GM23338 (cell line): Measurements from ENCODE around the gene CPNE8. TPM values are rescaled to one million over a fixed set of nuclear protein-coding genes. Genes with fewer than 3 reads are reported as not detected.

ENCODE experiments used
- ATAC-seq: fragments of 200-7000 bp; cut with Tn5 transposase; 3 replicates; pipeline ENCODE4 v1.9.1; 2020
- DNase-seq: peaks from one replicate; pipeline ENCODE4 v3.0.0-alpha.2; 2015; ENCODE audit warnings: low spot score
- H2AFZ ChIP-seq: fragments of 200-600 bp; sonication (generic); 2 replicates; pipeline ENCODE4 v1.8.0; 2016; ENCODE audit warnings: antibody characterized with exemption, mild to moderate bottlenecking, moderate library complexity
- H3F3A ChIP-seq: fragments of 200-600 bp; sonication (generic); replicated peaks from 2 replicates; pipeline ENCODE4 v1.8.0; 2017; ENCODE audit warnings: antibody characterized with exemption, mixed run types, low read depth
- H3K27ac ChIP-seq: fragments of 200-600 bp; sonication (generic); 2 replicates; pipeline ENCODE4 v1.6.1; 2016; ENCODE audit warnings: low read depth
- H3K27me3 ChIP-seq: fragments of 200-600 bp; sonication (generic); 2 replicates; pipeline ENCODE4 v1.8.0; 2016; ENCODE audit warnings: mild to moderate bottlenecking, mixed run types, moderate library complexity; ENCODE audit not compliant: insufficient read depth
- H3K36me3 ChIP-seq: fragments of 200-600 bp; sonication (generic); 2 replicates; pipeline ENCODE4 v1.8.0; 2016; ENCODE audit warnings: mild to moderate bottlenecking; ENCODE audit not compliant: insufficient read depth
- H3K4me1 ChIP-seq: fragments of 200-600 bp; sonication (generic); 2 replicates; pipeline ENCODE4 v1.8.0; 2016; ENCODE audit warnings: mild to moderate bottlenecking, moderate library complexity; ENCODE audit not compliant: insufficient read depth
- H3K4me2 ChIP-seq: fragments of 200-600 bp; sonication (generic); 2 replicates; pipeline ENCODE4 v1.7.1; 2017; ENCODE audit warnings: mixed run types
- H3K4me3 ChIP-seq: fragments of 200-600 bp; sonication (generic); 2 replicates; pipeline ENCODE4 v1.6.1; 2016; ENCODE audit warnings: mixed run types
- H3K79me2 ChIP-seq: fragments of 200-600 bp; sonication (generic); replicated peaks from 2 replicates; pipeline ENCODE4 v1.8.0; 2017; ENCODE audit warnings: mild to moderate bottlenecking; ENCODE audit not compliant: insufficient read depth
- H3K9me2 ChIP-seq: fragments of 200-600 bp; sonication (generic); 2 replicates; pipeline ENCODE4 v1.8.0; 2017; ENCODE audit not compliant: insufficient read depth
- H4K20me1 ChIP-seq: fragments of 200-600 bp; sonication (generic); replicated peaks from 2 replicates; pipeline ENCODE4 v1.8.0; 2017; ENCODE audit warnings: mild to moderate bottlenecking; ENCODE audit not compliant: insufficient read depth
- H3K27ac Mint-ChIP-seq: 2 replicates; pipeline ENCODE4 v1.8.0; 2020; ENCODE audit warnings: inconsistent platforms, mild to moderate bottlenecking, moderate library complexity, mixed read lengths
- H3K27me3 Mint-ChIP-seq: 3 replicates; pipeline ENCODE4 v1.8.0; 2022; ENCODE audit warnings: low read depth, mild to moderate bottlenecking, moderate library complexity, mixed read lengths, inconsistent platforms; ENCODE audit not compliant: insufficient read depth, poor library complexity
- H3K36me3 Mint-ChIP-seq: 3 replicates; pipeline ENCODE4 v1.8.0; 2021; ENCODE audit warnings: low read depth, mild to moderate bottlenecking, inconsistent platforms, moderate library complexity, mixed read lengths
- H3K4me1 Mint-ChIP-seq: 3 replicates; pipeline ENCODE4 v1.8.0; 2020; ENCODE audit warnings: mild to moderate bottlenecking, inconsistent platforms, mixed read lengths
- H3K4me3 Mint-ChIP-seq: 3 replicates; pipeline ENCODE4 v1.8.0; 2021; ENCODE audit warnings: moderate library complexity, mild to moderate bottlenecking, inconsistent platforms, mixed read lengths
- H3K9me3 Mint-ChIP-seq: 3 replicates; pipeline ENCODE4 v1.8.0; 2020; ENCODE audit warnings: moderate library complexity, mild to moderate bottlenecking, inconsistent platforms, mixed read lengths
- CREB1 ChIP-seq: fragments of 250-450 bp; sonication (Bioruptor Pico); IDR thresholded peaks from 2 replicates; pipeline ENCODE4 v1.5.0; 2020; ENCODE audit warnings: low read depth, mild to moderate bottlenecking, moderate library complexity
- EZH2 ChIP-seq: fragments of 200-600 bp; sonication (generic); IDR thresholded peaks from one replicate; pipeline ENCODE4 v1.8.0; 2017; ENCODE audit warnings: antibody characterized with exemption, mild to moderate bottlenecking, low read depth; ENCODE audit not compliant: unreplicated experiment
- EZH2phosphoT487 ChIP-seq: fragments of 200-600 bp; sonication (generic); IDR thresholded peaks from one replicate; pipeline ENCODE4 v1.8.1; 2018; ENCODE audit warnings: antibody characterized with exemption; ENCODE audit not compliant: unreplicated experiment
- JUNB ChIP-seq: IDR thresholded peaks from one replicate; pipeline ENCODE4 v1.6.1; 2016; ENCODE audit warnings: antibody characterized with exemption; ENCODE audit not compliant: unreplicated experiment
- NANOG ChIP-seq: IDR thresholded peaks from 2 replicates; pipeline ENCODE4 v1.6.1; 2016; ENCODE audit warnings: antibody characterized with exemption, borderline replicate concordance
- POLR2AphosphoS5 ChIP-seq: IDR thresholded peaks from 2 replicates; pipeline ENCODE4 v1.6.1; 2016; ENCODE audit warnings: antibody characterized with exemption, low read depth
- REST ChIP-seq: IDR thresholded peaks from one replicate; pipeline ENCODE4 v1.6.1; 2018; ENCODE audit warnings: antibody characterized with exemption; ENCODE audit not compliant: unreplicated experiment
- STAT1 ChIP-seq: IDR thresholded peaks from one replicate; pipeline ENCODE4 v1.6.1; 2016; ENCODE audit warnings: antibody characterized with exemption; ENCODE audit not compliant: unreplicated experiment
- ZNF114 ChIP-seq: fragments of 250-450 bp; sonication (Bioruptor Pico); IDR thresholded peaks from 2 replicates; pipeline ENCODE4 v1.5.0; 2020; ENCODE audit warnings: mild to moderate bottlenecking, moderate library complexity
- ZNF331 ChIP-seq: fragments of 250-450 bp; sonication (Bioruptor Pico); IDR thresholded peaks from 2 replicates; pipeline ENCODE4 v1.5.0; 2020; ENCODE audit warnings: low read depth, mild to moderate bottlenecking, moderate library complexity
- polyA plus RNA-seq: library from polyadenylated mRNA; unstranded; fragments of >200 nt; fragmentation: Nextera tagmentation; extraction: Ambion mirVana; gene quantifications from 2 replicates; pipeline ENCODE4 v1.2.1, GENCODE V29; 2016
- total RNA-seq: library from RNA; depleted of rRNA; stranded (reverse); fragments of >200 nt; shearing (Covaris generic); gene quantifications from 2 replicates; pipeline ENCODE4 v1.2.3, GENCODE V29; 2014
- TF ChIP-seq, protein P1 (sequence below), 2 experiments: fragments of 200-600 bp in 1 of 2; sonication (generic) in 1 of 2; conservative IDR thresholded peaks; 2 replicates each; pipeline versions ENCODE4 v1.5.1 to v1.6.1; 2016 to 2017; ENCODE audit warnings: antibody characterized with exemption in 2 of 2, low read depth in 2 of 2, mild to moderate bottlenecking in 2 of 2, moderate library complexity in 1 of 2
- TF ChIP-seq, protein P2 (sequence below): fragments of 250-450 bp; sonication (Bioruptor Pico); IDR thresholded peaks from 2 replicates; pipeline ENCODE4 v1.5.0; 2020; ENCODE audit warnings: mild to moderate bottlenecking, moderate library complexity
- TF ChIP-seq, protein P3 (sequence below): IDR thresholded peaks from 2 replicates; pipeline ENCODE4 v1.6.1; 2016; ENCODE audit warnings: antibody characterized with exemption

The CPNE8 gene
- total and polyA plus RNA-seq, 2 experiments from 2014 or later: 8.7 to 10.1 TPM

DNA sequence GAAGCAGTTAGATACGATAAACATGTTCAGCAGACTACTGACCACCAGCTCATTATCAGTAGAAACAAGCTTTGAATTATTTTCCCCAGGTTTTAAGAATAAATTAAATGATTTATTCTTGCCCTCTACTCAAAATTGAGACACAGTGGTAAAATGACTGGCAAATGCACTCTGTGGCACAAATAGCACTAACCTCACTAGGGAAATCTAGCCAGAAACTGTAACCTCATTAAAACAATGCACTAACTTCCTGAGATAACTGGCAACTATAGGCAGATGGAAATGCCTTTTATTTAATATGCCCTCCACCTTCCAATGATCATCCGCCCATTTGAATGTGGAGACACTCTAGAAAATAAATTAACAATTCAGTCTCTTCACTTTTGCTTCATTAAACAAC, 33.2 kb downstream of the CPNE8 start:
- Mint-ChIP-seq H3K36me3 (no peaks in the 10 kb centered on the region), H3K27me3 (no peaks in the 10 kb centered on the region), H3K4me3 (no peak overlapping the region), H3K27ac (no peak overlapping the region), H3K4me1 (peaks cover 1% of the 10 kb centered on the region; the same call in 2 of the 3 replicates), H3K9me3 (no peaks in the 10 kb centered on the region; the same call in 1 of the 3 replicates)
- DNase-seq: no peak
- Histone ChIP-seq H4K20me1 (no peaks in the 10 kb centered on the region), H3F3A (no peaks in the 10 kb centered on the region), H3K4me3 (no peak overlapping the region), H3K36me3 (no peaks in the 10 kb centered on the region), H3K27ac (no peak overlapping the region), H3K4me2 (no peak overlapping the region), H2AFZ (no peak overlapping the region), H3K79me2 (no peaks in the 10 kb centered on the region), H3K4me1 (no peaks in the 10 kb centered on the region), H3K9me2 (no peaks in the 10 kb centered on the region), H3K27me3 (no peaks in the 10 kb centered on the region)
- TF ChIP-seq EZH2 (no peak), ZNF114 (CRISPR knock-in tag) (no peak), NANOG (no peak), JUNB (no peak), ZNF331 (CRISPR knock-in tag) (no peak), REST (no peak), STAT1 (no peak), CREB1 (no peak), POLR2AphosphoS5 (no peak), EZH2phosphoT487 (no peak)
- TF ChIP-seq, protein P1, sequence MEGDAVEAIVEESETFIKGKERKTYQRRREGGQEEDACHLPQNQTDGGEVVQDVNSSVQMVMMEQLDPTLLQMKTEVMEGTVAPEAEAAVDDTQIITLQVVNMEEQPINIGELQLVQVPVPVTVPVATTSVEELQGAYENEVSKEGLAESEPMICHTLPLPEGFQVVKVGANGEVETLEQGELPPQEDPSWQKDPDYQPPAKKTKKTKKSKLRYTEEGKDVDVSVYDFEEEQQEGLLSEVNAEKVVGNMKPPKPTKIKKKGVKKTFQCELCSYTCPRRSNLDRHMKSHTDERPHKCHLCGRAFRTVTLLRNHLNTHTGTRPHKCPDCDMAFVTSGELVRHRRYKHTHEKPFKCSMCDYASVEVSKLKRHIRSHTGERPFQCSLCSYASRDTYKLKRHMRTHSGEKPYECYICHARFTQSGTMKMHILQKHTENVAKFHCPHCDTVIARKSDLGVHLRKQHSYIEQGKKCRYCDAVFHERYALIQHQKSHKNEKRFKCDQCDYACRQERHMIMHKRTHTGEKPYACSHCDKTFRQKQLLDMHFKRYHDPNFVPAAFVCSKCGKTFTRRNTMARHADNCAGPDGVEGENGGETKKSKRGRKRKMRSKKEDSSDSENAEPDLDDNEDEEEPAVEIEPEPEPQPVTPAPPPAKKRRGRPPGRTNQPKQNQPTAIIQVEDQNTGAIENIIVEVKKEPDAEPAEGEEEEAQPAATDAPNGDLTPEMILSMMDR (conservative IDR thresholded peaks at IDR 0.05; ENCODE audit: low read depth in 2 of 2): no peak
- TF ChIP-seq, protein P2, sequence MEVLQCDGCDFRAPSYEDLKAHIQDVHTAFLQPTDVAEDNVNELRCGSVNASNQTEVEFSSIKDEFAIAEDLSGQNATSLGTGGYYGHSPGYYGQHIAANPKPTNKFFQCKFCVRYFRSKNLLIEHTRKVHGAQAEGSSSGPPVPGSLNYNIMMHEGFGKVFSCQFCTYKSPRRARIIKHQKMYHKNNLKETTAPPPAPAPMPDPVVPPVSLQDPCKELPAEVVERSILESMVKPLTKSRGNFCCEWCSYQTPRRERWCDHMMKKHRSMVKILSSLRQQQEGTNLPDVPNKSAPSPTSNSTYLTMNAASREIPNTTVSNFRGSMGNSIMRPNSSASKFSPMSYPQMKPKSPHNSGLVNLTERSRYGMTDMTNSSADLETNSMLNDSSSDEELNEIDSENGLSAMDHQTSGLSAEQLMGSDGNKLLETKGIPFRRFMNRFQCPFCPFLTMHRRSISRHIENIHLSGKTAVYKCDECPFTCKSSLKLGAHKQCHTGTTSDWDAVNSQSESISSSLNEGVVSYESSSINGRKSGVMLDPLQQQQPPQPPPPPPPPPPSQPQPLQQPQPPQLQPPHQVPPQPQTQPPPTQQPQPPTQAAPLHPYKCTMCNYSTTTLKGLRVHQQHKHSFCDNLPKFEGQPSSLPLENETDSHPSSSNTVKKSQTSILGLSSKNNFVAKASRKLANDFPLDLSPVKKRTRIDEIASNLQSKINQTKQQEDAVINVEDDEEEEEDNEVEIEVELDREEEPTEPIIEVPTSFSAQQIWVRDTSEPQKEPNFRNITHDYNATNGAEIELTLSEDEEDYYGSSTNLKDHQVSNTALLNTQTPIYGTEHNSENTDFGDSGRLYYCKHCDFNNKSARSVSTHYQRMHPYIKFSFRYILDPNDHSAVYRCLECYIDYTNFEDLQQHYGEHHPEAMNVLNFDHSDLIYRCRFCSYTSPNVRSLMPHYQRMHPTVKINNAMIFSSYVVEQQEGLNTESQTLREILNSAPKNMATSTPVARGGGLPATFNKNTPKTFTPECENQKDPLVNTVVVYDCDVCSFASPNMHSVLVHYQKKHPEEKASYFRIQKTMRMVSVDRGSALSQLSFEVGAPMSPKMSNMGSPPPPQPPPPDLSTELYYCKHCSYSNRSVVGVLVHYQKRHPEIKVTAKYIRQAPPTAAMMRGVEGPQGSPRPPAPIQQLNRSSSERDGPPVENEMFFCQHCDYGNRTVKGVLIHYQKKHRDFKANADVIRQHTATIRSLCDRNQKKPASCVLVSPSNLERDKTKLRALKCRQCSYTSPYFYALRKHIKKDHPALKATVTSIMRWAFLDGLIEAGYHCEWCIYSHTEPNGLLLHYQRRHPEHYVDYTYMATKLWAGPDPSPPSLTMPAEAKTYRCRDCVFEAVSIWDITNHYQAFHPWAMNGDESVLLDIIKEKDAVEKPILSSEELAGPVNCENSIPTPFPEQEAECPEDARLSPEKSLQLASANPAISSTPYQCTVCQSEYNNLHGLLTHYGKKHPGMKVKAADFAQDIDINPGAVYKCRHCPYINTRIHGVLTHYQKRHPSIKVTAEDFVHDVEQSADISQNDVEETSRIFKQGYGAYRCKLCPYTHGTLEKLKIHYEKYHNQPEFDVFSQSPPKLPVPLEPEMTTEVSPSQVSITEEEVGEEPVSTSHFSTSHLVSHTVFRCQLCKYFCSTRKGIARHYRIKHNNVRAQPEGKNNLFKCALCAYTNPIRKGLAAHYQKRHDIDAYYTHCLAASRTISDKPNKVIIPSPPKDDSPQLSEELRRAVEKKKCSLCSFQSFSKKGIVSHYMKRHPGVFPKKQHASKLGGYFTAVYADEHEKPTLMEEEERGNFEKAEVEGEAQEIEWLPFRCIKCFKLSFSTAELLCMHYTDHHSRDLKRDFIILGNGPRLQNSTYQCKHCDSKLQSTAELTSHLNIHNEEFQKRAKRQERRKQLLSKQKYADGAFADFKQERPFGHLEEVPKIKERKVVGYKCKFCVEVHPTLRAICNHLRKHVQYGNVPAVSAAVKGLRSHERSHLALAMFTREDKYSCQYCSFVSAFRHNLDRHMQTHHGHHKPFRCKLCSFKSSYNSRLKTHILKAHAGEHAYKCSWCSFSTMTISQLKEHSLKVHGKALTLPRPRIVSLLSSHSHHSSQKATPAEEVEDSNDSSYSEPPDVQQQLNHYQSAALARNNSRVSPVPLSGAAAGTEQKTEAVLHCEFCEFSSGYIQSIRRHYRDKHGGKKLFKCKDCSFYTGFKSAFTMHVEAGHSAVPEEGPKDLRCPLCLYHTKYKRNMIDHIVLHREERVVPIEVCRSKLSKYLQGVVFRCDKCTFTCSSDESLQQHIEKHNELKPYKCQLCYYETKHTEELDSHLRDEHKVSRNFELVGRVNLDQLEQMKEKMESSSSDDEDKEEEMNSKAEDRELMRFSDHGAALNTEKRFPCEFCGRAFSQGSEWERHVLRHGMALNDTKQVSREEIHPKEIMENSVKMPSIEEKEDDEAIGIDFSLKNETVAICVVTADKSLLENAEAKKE (CRISPR knock-in tag): no peak
- TF ChIP-seq, protein P3, sequence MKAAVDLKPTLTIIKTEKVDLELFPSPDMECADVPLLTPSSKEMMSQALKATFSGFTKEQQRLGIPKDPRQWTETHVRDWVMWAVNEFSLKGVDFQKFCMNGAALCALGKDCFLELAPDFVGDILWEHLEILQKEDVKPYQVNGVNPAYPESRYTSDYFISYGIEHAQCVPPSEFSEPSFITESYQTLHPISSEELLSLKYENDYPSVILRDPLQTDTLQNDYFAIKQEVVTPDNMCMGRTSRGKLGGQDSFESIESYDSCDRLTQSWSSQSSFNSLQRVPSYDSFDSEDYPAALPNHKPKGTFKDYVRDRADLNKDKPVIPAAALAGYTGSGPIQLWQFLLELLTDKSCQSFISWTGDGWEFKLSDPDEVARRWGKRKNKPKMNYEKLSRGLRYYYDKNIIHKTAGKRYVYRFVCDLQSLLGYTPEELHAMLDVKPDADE: no peak
- ATAC-seq: no peak
